GM12873 (cell line): ENCODE measurements around the gene KPNA4.

Experiments
- CTCF ChIP-seq: IDR thresholded peaks from 2 replicates; pipeline ENCODE4 v1.5.1; 2012; ENCODE audit warnings: low read depth, mild to moderate bottlenecking, moderate library complexity, low read length, control low read depth; ENCODE audit not compliant: insufficient read depth; ENCODE audit errors: missing control alignments

Gene KPNA4

GRCh38 chr3:160602259-160602658 is 36.9 kb upstream of the KPNA4 start:
- TF ChIP-seq CTCF, result no peak

- TF ChIP-seq CTCF, result no peak
These were observed 35.9 kb upstream of the KPNA4 start for GRCh38 chr3:160601288-160601687.

- TF ChIP-seq CTCF, result no peak
These were observed 33.5 kb upstream of the KPNA4 start for GRCh38 chr3:160598865-160599264.

- no peak for TF ChIP-seq CTCF
These were observed 22.7 kb upstream of the KPNA4 start for GRCh38 chr3:160588023-160588422.

GRCh38 chr3:160587105-160587504 is 21.7 kb upstream of the KPNA4 start:
- no peak for TF ChIP-seq CTCF

GRCh38 chr3:160586679-160587078 is 21.3 kb upstream of the KPNA4 start:
- TF ChIP-seq CTCF, result no peak

- TF ChIP-seq CTCF, result no peak
These were observed 18.1 kb upstream of the KPNA4 start for GRCh38 chr3:160583451-160583850.
